Brain microvascular endothelial cell (primary cell): ENCODE results near the gene ACO2.

Experiments
- DNase-seq: peaks from one replicate; pipeline ENCODE4 v3.0.0-alpha.2; 2020
- H3K27ac ChIP-seq: fragments of 250-450 bp; sonication (Bioruptor Pico); 2 replicates; pipeline ENCODE4 v1.5.1; 2020; ENCODE audit warnings: mild to moderate bottlenecking, moderate library complexity
- H3K27me3 ChIP-seq: fragments of 250-450 bp; sonication (Bioruptor Pico); replicated peaks from 2 replicates; pipeline ENCODE4 v1.5.1; 2020; ENCODE audit warnings: mild to moderate bottlenecking
- H3K36me3 ChIP-seq: fragments of 250-450 bp; sonication (Bioruptor Pico); replicated peaks from 2 replicates; pipeline ENCODE4 v1.5.1; 2020; ENCODE audit warnings: mild to moderate bottlenecking
- H3K4me3 ChIP-seq: 2 replicates; pipeline ENCODE4 v1.5.1; 2011; ENCODE audit warnings: low read depth, mild to moderate bottlenecking, control low read depth, low read length, moderate library complexity
- CTCF ChIP-seq: IDR thresholded peaks from 2 replicates; pipeline ENCODE4 v1.5.1; 2011; ENCODE audit warnings: low read depth, mild to moderate bottlenecking, moderate library complexity, low read length, control low read depth, inconsistent platforms; ENCODE audit errors: missing control alignments
- in situ Hi-C: cut with HindIII; loops from 2 replicates; pipeline ENCODE4 v1.10.0; 2017; ENCODE audit warnings: low sequenced_read_pairs, low pct_ligation_motif_present

The ACO2 gene

GRCh38 chr22:41445129-41446056, 23.5 kb upstream of the ACO2 start:
- H3K27me3 ChIP-seq, result no peaks in the 10 kb centered on the region
- in situ Hi-C loops, result no loop called here
- peaks cover 15% of the 10 kb centered on the region for H3K36me3 ChIP-seq
- H3K4me3 ChIP-seq, result peak overlapping the region; percentile 95
- DNase-seq, result no peak
- H3K27ac ChIP-seq, result peak overlapping the region; percentile 93
- TF ChIP-seq CTCF, result no peak

GRCh38 chr22:41446057-41446501, 22.8 kb upstream of the ACO2 start:
- no peaks in the 10 kb centered on the region for H3K27me3 ChIP-seq
- no peak for TF ChIP-seq CTCF
- peaks cover 14% of the 10 kb centered on the region for H3K36me3 ChIP-seq
- H3K27ac ChIP-seq, result peak overlapping the region; percentile 93
- in situ Hi-C loops, result no loop called here
- peak overlapping the region; percentile 95 for H3K4me3 ChIP-seq
- DNase-seq, result no peak

GRCh38 chr22:41446639-41447434, 22.1 kb upstream of the ACO2 start, which contains the start of gene TOB2:
Gene TOB2 (minus strand): TSS chr22:41446801. CDS start chr22:41437345, 9,456 bp downstream.
- no peak for TF ChIP-seq CTCF
- in situ Hi-C loops, result no loop called here

GRCh38 chr22:41447435-41448188, 21.3 kb upstream of the ACO2 start:
- peak overlapping the region; percentile 95 for H3K4me3 ChIP-seq
- no peaks in the 10 kb centered on the region for H3K27me3 ChIP-seq
- no peak for TF ChIP-seq CTCF
- peak; percentile 48 for DNase-seq
- H3K27ac ChIP-seq, result peak overlapping the region; percentile 93
- in situ Hi-C loops, result no loop called here
- H3K36me3 ChIP-seq, result peaks cover 6% of the 10 kb centered on the region

More at GRCh38 chr22:41446639-41447434, 22.1 kb upstream of the ACO2 start, which contains the start of gene TOB2:
- peaks cover 10% of the 10 kb centered on the region for H3K36me3 ChIP-seq
- H3K27me3 ChIP-seq, result no peaks in the 10 kb centered on the region
- DNase-seq, result peak; percentile 88
- H3K27ac ChIP-seq, result peak within 1 kb of the TSS; percentile 93
- peak within 1 kb of the TSS; percentile 95 for H3K4me3 ChIP-seq

- Histone ChIP-seq H3K27me3 (no peaks in the 10 kb centered on the region), H3K36me3 (peaks cover under 1% of the 10 kb centered on the region), H3K27ac (peak overlapping the region; percentile 93), H3K4me3 (peak overlapping the region; percentile 95)
- in situ Hi-C loops, result no loop called here
- DNase-seq, result peak; percentile 99
- no peak for TF ChIP-seq CTCF
These were observed 20.6 kb upstream of the ACO2 start for GRCh38 chr22:41448189-41448808.
